Measurements from ENCODE around the gene ZFX. TPM values are rescaled to one million over a fixed set of nuclear protein-coding genes. Genes with fewer than 3 reads are reported as not detected.

Gene ZFX
- total and polyA plus RNA-seq, 10 of the 15 experiments (the other 5 are each of a cell fraction or from before 2014, with no cell fraction given), result 6.8 to 40.9 (median 24.6) TPM

- FAIRE-seq (no peak), ATAC-seq (peak; percentile 68), DNase-seq (ENCODE audit: low read depth, low spot score) (no peak)
- POLR2A ChIA-PET, result interaction anchor here (0.6 to 1.4 kb wide), 3 partner anchors 8 to 373 kb away, joined by 3 to 5 read pairs (median 4); no protein-coding TSS in a partner anchor
- intact Hi-C loops (cut with micrococcal nuclease; ENCODE audit: unreplicated experiment) (loop anchor here (2.0 to 5.0 kb wide), 2 partner anchors 17 to 74 kb away; no protein-coding TSS in a partner anchor), in situ Hi-C loops (cut with MboI) (no loop called here)
- Histone ChIP-seq H4K20me1 (ENCODE audit: control insufficient read depth, insufficient read depth) (no peaks in the 10 kb centered on the region; the same call in none of the 2 replicates), H3K79me2 (ENCODE audit: control insufficient read depth, insufficient read depth, low read length) (peaks cover 90% of the 10 kb centered on the region), H3K9me3 (replicated peaks; ENCODE audit: control insufficient read depth, insufficient read depth, low read length) (no peaks in the 10 kb centered on the region), H3K4me1 (ENCODE audit: control insufficient read depth, insufficient read depth, low read length) (peaks cover 34% of the 10 kb centered on the region), H3K4me3 (no peak overlapping the region), H3K27me3 (replicated peaks in 1 of 2; ENCODE audit: control insufficient read depth in 2 of 2, insufficient read depth in 2 of 2, low read length in 1 of 2) (no peaks in the 10 kb centered on the region), H3K4me2 (ENCODE audit: control insufficient read depth, insufficient read depth) (peak overlapping the region; percentile 44), H3K9ac (ENCODE audit: control insufficient read depth, insufficient read depth, low read length) (no peak overlapping the region), H3K36me3 (ENCODE audit: control insufficient read depth in 2 of 2, insufficient read depth in 2 of 2, low read length in 1 of 2) (no peaks in the 10 kb centered on the region), H3K27ac (ENCODE audit: control insufficient read depth, insufficient read depth) (peak overlapping the region; percentile 44; the same call in 1 of the 2 replicates), H2AFZ (ENCODE audit: control insufficient read depth, low read depth, low read length) (no peak overlapping the region)
- BruUV-seq (replicated peaks), result TSS peak; percentile 6
- SMC1A ChIA-PET (ENCODE audit: uncharacterized antibody, unreplicated experiment), result interaction anchor here (0.6 to 1.6 kb wide), 8 partner anchors 9 to 144 kb away, joined by 3 to 6 read pairs (median 4); no protein-coding TSS in a partner anchor
- RAD21 ChIA-PET (ENCODE audit: unreplicated experiment), result interaction anchor here (1.5 kb wide), 1 partner anchor 75 kb away, joined by 4 read pairs; no protein-coding TSS in a partner anchor
- CTCF ChIA-PET, result interaction anchor here (0.9 to 1.1 kb wide), 2 partner anchors 33 to 74 kb away, joined by 3 read pairs; no protein-coding TSS in a partner anchor
- TF ChIP-seq LARP7 (IDR thresholded peaks at IDR 0.05) (no peak), PBX3 (IDR thresholded peaks at IDR 0.05; ENCODE audit: insufficient replicate concordance, low read depth, low read length) (peak; percentile 22), SPI1 (IDR thresholded peaks at IDR 0.05; ENCODE audit: borderline replicate concordance, insufficient read depth, low read depth, low read length) (peak; percentile 89), POLR2AphosphoS5 (IDR thresholded peaks at IDR 0.05; ENCODE audit: low read length) (no peak), RB1 (IDR thresholded peaks at IDR 0.05; ENCODE audit: borderline replicate concordance) (no peak), BHLHE40 (IDR thresholded peaks at IDR 0.05; ENCODE audit: borderline replicate concordance in 1 of 2, low read depth in 2 of 2, low read length in 1 of 2) (peak in 1 of 2 experiments; percentile 32; a peak in 1 of 4 replicates), ZBTB40 (IDR thresholded peaks at IDR 0.05; ENCODE audit: borderline replicate concordance) (peak; percentile 25; the same call in 1 of the 2 replicates), MYB (IDR thresholded peaks at IDR 0.05; ENCODE audit: borderline replicate concordance, low read depth, low read length) (no peak), USF2 (IDR thresholded peaks at IDR 0.05; ENCODE audit: borderline replicate concordance, low read depth, low read length) (no peak), SMAD1 (IDR thresholded peaks at IDR 0.05; ENCODE audit: low read depth, partially characterized antibody) (no peak), HDAC6 (IDR thresholded peaks at IDR 0.05; ENCODE audit: unreplicated experiment) (no peak), JUND (IDR thresholded peaks at IDR 0.05; ENCODE audit: low read depth, low read length) (no peak), SUZ12 (IDR thresholded peaks at IDR 0.05; ENCODE audit: unreplicated experiment) (no peak)
- TF ChIP-seq, protein P1, sequence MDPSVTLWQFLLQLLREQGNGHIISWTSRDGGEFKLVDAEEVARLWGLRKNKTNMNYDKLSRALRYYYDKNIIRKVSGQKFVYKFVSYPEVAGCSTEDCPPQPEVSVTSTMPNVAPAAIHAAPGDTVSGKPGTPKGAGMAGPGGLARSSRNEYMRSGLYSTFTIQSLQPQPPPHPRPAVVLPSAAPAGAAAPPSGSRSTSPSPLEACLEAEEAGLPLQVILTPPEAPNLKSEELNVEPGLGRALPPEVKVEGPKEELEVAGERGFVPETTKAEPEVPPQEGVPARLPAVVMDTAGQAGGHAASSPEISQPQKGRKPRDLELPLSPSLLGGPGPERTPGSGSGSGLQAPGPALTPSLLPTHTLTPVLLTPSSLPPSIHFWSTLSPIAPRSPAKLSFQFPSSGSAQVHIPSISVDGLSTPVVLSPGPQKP (IDR thresholded peaks at IDR 0.05; ENCODE audit: low read depth, low read length), result no peak
Measured at GRCh38 chrX:24167719-24168472, 18.4 kb downstream of the ZFX start.
